ENCODE data around the gene EMD.
"Not testable (repeated sequence)": the region's sequence is repeated elsewhere in the genome, so short reads cannot be mapped to it uniquely, and the experiment has no call there.

EMD gene

GRCh38 chrX:154381271-154381670 is 2.2 kb downstream of the EMD start:
- Histone ChIP-seq H3K9me3 (no peaks in the 10 kb centered on the region), H3K4me1 (peaks cover 0 to 44% (median 24%) of the 10 kb centered on the region in 4 donors), H3K27ac (peak overlapping the region; percentile 97 to 100), H3K36me3 (peaks cover 0 to 10% (median 0%) of the 10 kb centered on the region in 3 donors), H3K4me3 (peak overlapping the region; percentile 87 to 93), H3K27me3 (no peaks in the 10 kb centered on the region)
- intact Hi-C loops (cut with DNase I; ENCODE audit: low total_unique reads), result no loop called here
- DNase-seq, result no peak
- no peak for TF ChIP-seq CTCF (IDR thresholded peaks at IDR 0.05)

- Histone ChIP-seq H3K27ac (peak overlapping the region in 1 of 2 donors; percentile 100), H3K9me3 (no peaks in the 10 kb centered on the region), H3K4me1 (peaks cover 0 to 31% (median 18%) of the 10 kb centered on the region in 4 donors), H3K27me3 (no peaks in the 10 kb centered on the region), H3K4me3 (no peak overlapping the region), H3K36me3 (peaks cover 0 to 10% (median 0%) of the 10 kb centered on the region in 3 donors)
- no peak for TF ChIP-seq CTCF (IDR thresholded peaks at IDR 0.05)
- DNase-seq, result peak in 1 of 2 donors; percentile 76
- intact Hi-C loops (cut with DNase I; ENCODE audit: low total_unique reads), result no loop called here
Measured at GRCh38 chrX:154382483-154383069, 3.5 kb downstream of the EMD start.

- peaks cover 0 to 10% (median 0%) of the 10 kb centered on the region in 3 donors for H3K36me3 ChIP-seq
- no peaks in the 10 kb centered on the region for H3K27me3 ChIP-seq
- no peak overlapping the region for H3K4me3 ChIP-seq
- peak in 1 of 2 donors; percentile 77 for DNase-seq
- intact Hi-C loops (cut with DNase I; ENCODE audit: low total_unique reads), result no loop called here
- peaks cover 0 to 31% (median 16%) of the 10 kb centered on the region in 4 donors for H3K4me1 ChIP-seq
- TF ChIP-seq CTCF (IDR thresholded peaks at IDR 0.05), result no peak
- peak overlapping the region in 1 of 2 donors; percentile 100 for H3K27ac ChIP-seq
- H3K9me3 ChIP-seq, result no peaks in the 10 kb centered on the region
Measured at GRCh38 chrX:154383359-154384283, 4.5 kb downstream of the EMD start.

GRCh38 chrX:154384284-154384892 is 5.3 kb downstream of the EMD start:
- peak overlapping the region in 1 of 2 donors; percentile 100 for H3K27ac ChIP-seq
- intact Hi-C loops (cut with DNase I; ENCODE audit: low total_unique reads), result no loop called here
- H3K27me3 ChIP-seq, result no peaks in the 10 kb centered on the region
- DNase-seq, result no peak
- H3K9me3 ChIP-seq, result no peaks in the 10 kb centered on the region
- H3K4me1 ChIP-seq, result peaks cover 0 to 31% (median 16%) of the 10 kb centered on the region in 4 donors
- H3K36me3 ChIP-seq, result peaks cover 0 to 10% (median 0%) of the 10 kb centered on the region in 3 donors
- peak in 1 of 2 experiments; percentile 13 for TF ChIP-seq CTCF (IDR thresholded peaks at IDR 0.05)
- H3K4me3 ChIP-seq, result no peak overlapping the region

- DNase-seq; H3K27me3 ChIP-seq; H3K4me3 ChIP-seq; H3K9me3 ChIP-seq; H3K27ac ChIP-seq; H3K36me3 ChIP-seq; intact Hi-C loops (cut with DNase I; ENCODE audit: low total_unique reads): not testable (repeated sequence)
- H3K4me1 ChIP-seq, result peaks cover 0 to 16% (median 8%) of the 10 kb centered on the region in 4 donors
Measured at GRCh38 chrX:154388094-154388493, 9.0 kb downstream of the EMD start.

GRCh38 chrX:154388649-154389048 is 9.6 kb downstream of the EMD start:
- intact Hi-C loops (cut with DNase I; ENCODE audit: low total_unique reads); H3K9me3 ChIP-seq; DNase-seq; H3K4me3 ChIP-seq; H3K36me3 ChIP-seq; H3K27me3 ChIP-seq; H3K27ac ChIP-seq: not testable (repeated sequence)
- peaks cover 0 to 10% (median 7%) of the 10 kb centered on the region in 4 donors for H3K4me1 ChIP-seq

- H3K9me3 ChIP-seq; H3K4me1 ChIP-seq; intact Hi-C loops (cut with DNase I; ENCODE audit: low total_unique reads); H3K27me3 ChIP-seq; H3K36me3 ChIP-seq: not testable (repeated sequence)
- Histone ChIP-seq H3K4me3 (peak overlapping the region; percentile 32 to 42), H3K27ac (peak overlapping the region in 1 of 2 donors; percentile 64)
- DNase-seq, result peak in 1 of 2 donors; percentile 32
Measured at GRCh38 chrX:154389812-154390747, 11.0 kb downstream of the EMD start.

GRCh38 chrX:154396363-154396762 is 17.3 kb downstream of the EMD start:
- H3K4me1 ChIP-seq, result peaks cover 0 to 19% (median 12%) of the 10 kb centered on the region in 4 donors
- H3K27ac ChIP-seq, result peak overlapping the region in 1 of 2 donors; percentile 99
- H3K9me3 ChIP-seq; DNase-seq; intact Hi-C loops (cut with DNase I; ENCODE audit: low total_unique reads); H3K4me3 ChIP-seq; H3K27me3 ChIP-seq: not testable (repeated sequence)
- H3K36me3 ChIP-seq, result peaks cover 15 to 24% (median 23%) of the 10 kb centered on the region in 3 donors
